ENCODE results near the gene ZBTB7B.
"Not testable (repeated sequence)": the region's sequence is repeated elsewhere in the genome, so short reads cannot be mapped to it uniquely, and the experiment has no call there.

ZBTB7B gene

DNA sequence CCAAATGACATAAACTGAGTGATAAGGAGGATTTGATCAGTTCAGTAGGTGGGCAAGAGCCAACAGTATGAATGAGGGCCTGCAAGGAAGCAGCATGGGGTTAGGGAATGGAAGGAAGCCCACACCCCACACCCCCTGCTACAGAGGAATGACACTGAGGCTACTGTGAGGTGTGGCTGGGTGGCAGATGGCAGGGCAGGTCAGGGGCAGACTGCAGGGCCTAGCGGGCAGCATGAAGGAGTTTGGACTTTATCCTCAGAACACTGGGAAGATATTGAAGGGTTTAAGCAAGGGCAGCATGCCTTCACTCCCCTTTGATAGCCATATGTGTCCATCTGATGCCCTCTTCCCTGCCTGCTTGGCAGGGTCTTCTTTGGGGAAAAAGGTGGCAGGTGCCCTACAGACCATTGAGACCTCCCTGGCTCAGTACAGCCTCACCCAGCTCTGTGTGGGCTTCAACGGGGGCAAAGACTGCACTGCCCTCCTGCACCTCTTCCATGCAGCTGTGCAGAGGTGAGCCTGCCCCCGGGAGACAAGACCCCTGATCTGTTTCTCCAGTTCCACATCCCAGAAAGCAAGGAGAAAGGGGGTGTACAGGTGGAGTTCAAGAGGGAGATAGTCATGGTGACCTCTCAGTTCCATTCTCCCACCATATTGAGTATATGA, 13.3 kb upstream of the ZBTB7B start:
- DNase-seq, result no peak

- no peak for DNase-seq
Observed at GRCh38 chr1:154990276-154990675, 12.3 kb upstream of the ZBTB7B start.

GRCh38 chr1:154992721-154993571, 9.7 kb upstream of the ZBTB7B start:
- no peak for DNase-seq

- DNase-seq, result no peak
Observed at GRCh38 chr1:154993572-154994268, 8.9 kb upstream of the ZBTB7B start, which contains the start of gene LENEP. Gene LENEP (plus strand): TSS chr1:154993586. CDS start chr1:154993608, 22 bp downstream.

GRCh38 chr1:154994269-154994587, 8.4 kb upstream of the ZBTB7B start:
- no peak for DNase-seq

DNA sequence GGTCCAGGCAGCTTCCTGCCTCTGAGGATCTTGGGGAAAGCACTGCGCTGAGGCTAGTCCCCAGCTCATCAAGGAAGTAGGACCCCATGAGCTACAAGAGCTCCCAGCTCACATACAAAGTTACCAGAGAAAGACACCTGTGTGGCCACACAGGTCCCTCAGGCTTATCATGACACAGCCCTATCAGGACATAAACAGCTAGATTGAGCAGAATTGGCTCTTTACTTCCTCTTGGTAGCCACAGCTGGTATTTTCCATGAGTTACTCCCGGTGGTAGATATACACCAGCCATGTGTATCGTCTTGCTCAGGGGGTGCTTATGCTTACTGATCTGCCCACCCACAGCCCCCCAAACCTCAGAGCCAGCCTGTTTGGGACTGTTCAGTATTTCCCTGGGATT, 8.0 kb upstream of the ZBTB7B start:
- no peak for DNase-seq

DNA sequence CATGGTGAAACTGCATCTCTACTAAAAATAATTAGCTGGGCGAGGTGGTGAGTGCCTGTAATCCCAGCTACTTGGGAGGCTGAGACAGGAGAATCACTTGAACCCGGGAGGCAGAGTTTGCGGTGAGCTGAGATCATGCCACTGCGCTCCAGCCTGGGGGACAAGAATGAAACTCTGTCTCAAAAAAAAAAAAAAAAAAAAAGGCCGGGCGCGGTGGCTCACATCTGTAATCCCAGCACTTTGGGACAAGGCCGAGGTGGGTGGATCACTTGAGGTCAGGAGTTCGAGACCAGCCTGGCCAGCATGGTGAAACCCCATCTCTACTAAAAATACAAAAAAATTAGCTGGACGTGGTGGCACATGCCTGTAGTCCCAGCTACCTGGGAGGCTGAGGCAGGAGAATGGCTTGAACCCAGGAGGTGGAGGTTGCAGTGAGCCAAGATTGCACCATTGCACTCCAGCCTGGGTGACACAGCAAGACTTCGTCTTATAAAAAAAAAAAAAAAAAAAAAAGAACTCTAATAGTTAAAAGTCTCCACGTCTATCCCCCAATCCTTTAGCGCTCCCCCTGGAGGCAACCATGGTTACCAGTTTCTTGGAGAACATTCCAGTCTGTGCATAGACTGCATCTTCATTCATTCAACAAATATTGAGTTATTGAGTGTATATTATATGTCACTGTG, 7.2 kb upstream of the ZBTB7B start:
- DNase-seq, result not testable (repeated sequence)

DNA sequence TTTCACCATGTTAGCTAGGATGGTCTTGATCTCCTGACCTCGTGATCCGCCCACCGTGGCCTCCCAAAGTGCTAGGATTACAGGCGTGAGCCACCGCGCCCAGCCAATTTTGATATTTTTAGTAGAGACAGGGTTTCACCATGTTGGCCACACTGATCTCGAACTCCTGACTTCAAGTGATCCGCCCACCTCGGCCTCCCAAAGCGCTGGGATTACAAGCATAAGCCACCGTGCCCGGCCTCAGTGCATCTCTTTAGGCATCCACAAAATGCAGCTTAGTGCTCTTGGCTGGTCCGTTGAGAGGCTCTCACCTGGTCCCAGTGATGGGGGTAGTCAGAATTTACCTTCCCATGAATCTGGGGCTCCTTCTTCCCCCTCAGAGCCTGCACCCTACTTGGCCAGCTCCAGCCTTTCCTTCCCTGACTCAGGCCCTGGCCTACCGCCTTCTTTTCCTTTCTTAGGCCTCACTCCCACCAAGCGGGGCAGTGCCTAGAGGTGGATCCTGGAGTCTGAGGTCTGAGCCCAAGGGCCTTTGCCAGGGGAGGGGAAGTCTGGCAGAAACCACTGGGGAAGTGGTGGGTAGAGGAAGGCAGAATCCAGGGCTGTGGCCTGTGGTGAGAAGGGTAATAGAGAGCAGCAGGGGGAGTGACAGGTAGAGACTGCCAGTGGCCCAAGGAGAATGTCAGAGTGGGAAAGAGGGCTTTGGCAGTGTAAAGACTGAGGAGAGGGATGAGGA, 5.5 kb upstream of the ZBTB7B start:
- DNase-seq, result no peak

DNA sequence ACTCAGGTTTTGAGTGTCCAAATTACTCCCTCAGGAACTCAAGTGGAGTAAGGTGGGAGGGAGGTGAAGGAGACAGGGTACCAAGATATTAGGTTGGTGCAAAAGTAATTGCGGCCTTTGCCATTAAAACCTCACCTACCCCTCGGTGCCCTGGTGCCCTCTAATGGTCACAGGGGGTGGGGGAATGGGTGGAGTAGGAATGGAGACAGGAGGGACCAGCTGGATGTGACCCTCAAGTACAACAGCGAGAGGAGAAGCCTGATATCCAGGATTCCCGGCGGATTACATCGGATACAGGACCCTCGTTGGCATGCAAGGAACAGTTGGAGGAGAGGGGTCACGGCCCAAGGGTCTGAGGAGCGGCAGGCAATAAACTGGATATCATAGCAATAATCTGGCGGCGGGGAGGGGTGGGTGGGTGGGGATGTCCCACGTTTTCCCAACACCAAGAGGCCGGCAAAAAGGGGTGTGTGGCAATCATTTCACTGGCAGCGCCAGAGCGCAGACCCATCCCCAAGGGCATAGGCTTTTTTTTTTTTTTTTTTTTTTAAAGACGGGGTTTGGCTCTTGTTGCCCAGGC, 4.3 kb upstream of the ZBTB7B start:
- DNase-seq, result no peak

GRCh38 chr1:154998818-154999570, 3.6 kb upstream of the ZBTB7B start:
- peak; percentile 89 for DNase-seq

DNA sequence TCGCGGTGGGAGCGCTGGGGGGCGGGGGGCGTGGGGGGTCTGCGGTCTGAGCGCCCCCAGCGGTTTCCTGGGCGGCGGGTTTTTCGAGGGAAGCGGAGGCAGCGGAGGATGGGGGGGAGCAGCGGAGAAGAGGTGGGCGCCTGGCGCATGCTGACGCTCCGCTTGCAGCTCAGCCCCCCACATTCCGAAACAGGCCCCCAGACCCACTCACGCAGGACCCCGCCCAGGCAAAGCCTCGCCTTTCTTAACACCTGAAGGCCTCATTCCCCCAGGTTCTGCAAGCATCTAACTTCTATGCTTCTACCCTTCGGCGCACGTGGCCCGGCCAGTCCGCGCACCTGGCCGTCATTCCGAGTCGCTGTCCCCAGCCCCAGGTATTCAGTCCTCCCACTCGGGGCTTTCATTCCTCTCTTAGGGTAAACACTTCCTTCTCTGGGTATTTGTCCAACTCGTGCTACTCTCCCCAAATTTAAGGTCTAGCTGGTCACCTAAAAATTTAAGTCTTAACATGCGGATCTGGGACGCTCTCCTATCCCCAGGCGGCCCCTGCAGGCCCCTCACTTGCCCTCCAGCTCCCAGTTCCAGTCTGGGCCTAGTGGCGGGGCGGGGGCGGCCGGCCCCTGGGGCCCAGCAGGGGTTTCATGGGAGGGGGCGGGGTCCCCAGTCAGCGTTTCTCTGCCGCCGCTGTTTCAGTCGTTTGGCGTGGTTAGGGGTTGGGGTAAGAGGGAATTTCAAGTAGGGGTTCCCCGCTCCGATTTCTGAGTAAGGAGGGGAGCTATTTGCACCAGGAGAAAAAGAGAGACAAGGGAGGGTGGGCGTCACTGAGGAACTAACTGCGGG, 2.8 kb upstream of the ZBTB7B start:
- DNase-seq, result peak; percentile 80

DNA sequence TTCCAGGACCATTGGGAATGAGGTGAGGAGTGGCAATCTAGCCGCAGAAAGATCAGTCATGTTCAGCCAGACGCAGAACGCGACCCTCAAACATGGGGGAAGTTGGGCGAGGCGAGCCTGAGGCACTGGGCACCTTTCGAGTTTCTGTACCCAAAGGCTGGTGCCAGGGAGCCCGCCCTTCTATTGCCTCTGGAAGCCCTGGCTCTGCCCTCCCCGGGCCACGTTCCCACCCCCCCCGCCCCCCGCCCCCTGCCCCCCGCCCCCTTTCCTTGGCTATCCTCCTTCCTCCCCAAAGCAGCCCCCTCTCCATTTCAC, 2.2 kb upstream of the ZBTB7B start:
- DNase-seq, result peak; percentile 62

DNA sequence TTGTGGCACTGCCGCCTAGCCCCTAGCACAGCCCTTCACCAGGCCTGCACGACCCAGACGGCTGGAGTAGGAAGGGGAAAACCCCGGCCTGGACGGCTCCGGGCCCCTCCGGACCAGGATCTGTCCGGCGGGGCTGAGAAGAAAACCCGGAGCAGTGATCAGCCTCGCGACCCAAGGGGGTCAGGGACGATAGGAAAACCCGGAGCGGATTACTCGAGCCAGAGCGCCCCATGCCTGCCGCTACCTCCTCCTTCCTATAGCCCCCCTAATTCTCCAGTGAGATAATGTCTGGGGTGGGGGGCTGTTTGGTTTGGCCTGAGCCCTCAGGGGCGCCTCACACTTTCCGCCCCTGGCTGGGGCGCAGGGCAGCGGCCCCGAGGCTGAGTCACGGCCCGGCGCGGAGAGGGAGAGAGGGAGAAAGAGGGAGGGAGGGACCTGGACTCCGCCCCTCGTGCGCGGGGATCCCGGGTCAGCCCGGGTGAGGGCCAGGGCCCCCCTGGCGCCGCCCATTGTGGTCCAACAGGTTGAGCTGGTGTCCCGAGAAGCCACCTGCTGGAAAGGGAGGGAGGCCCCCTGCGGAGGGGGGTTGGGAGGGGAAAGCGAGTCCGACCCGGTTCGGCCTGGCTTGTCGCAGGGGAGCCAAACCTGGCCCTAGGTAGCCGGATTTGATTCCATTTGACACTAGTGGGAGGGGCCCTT, 1.7 kb upstream of the ZBTB7B start:
- peak; percentile 93 for DNase-seq

- DNase-seq, result no peak
Observed at GRCh38 chr1:155001425-155001674, 1.3 kb upstream of the ZBTB7B start.

DNA sequence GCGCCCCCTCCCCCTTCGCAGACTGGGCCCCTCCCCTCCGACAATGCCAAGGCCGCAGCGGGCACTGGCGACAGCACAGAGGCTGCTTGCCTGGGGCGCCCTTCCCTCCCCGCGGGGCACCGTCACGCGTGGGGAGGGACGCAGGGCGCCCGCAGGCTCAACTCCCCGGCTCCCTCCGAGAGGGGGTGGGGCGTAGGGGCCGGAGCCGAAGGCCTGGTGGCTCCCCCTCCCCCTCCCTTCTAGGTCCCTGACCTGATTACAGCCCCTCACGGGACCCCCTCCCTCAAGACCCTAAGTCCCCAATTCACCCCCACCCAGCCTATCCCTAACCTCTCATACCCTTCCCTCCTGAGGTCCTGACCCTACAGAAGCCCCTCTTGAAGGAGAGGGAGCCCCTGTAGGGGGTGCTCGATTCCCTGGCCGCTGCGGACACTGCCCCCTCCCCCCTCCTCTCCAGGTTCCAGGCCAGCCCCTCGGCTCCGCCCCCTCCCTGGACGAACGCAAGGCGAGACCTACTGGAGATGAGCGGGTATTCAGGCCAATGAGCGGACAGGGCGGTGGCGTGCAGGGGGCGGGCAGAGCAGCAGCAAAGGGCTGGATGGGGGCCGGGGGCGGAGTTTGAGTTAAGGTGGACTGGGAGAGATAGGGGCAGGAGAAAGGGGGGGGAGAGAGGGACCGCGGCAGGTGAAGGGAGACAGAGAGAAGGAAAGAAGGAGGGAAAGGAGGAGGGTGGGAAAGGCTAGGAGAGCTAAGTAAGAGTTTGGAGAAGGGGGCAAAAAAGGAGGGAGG, 733 bp upstream of the ZBTB7B start:
- DNase-seq, result peak; percentile 99

- no peak for DNase-seq
Observed at GRCh38 chr1:155003227-155003765, 694 bp downstream of the ZBTB7B start.

- DNase-seq, result no peak
Observed at GRCh38 chr1:155003766-155004351, 1.3 kb downstream of the ZBTB7B start.

GRCh38 chr1:155004352-155005075, 1.9 kb downstream of the ZBTB7B start:
- no peak for DNase-seq

Measured in activated CD4-positive, alpha-beta T cell treated with anti-CD3 and anti-CD28 coated beads for 48 hours (primary cell).